Activated B cell treated with CpG ODN at 0.5 μM for 24 hours (primary cell): ENCODE results near the gene SERPINI2. TPM values are rescaled to one million over a fixed set of nuclear protein-coding genes. Genes with fewer than 3 reads are reported as not detected.

Experiments
- ATAC-seq: fragments of 200-7000 bp; cut with Tn5 transposase; one replicate; pipeline ENCODE4 v1.10.0; 2021; ENCODE audit warnings: low read depth, mild to moderate bottlenecking, moderate library complexity
- CTCF ChIA-PET: fragments of 350-600 bp; sonication (Branson Sonifier 250); formaldehyde crosslinking; loops from one replicate; lab custom pipeline; 2021; ENCODE audit warnings: antibody characterized with exemption; lab: Charles Lee
- POLR2A ChIA-PET: fragments of 350-600 bp; sonication (Branson Sonifier 250); formaldehyde crosslinking; loops from one replicate; lab custom pipeline; 2021; ENCODE audit warnings: antibody characterized with exemption; lab: Charles Lee
- DNase-seq: peaks from one replicate; pipeline ENCODE4 v3.0.0; 2022
- H3K27ac Mint-ChIP-seq: one replicate; pipeline ENCODE4 v1.8.0; 2020; ENCODE audit warnings: mixed read lengths
- H3K27me3 Mint-ChIP-seq: one replicate; pipeline ENCODE4 v1.8.0; 2021; ENCODE audit warnings: mixed read lengths
- H3K36me3 Mint-ChIP-seq: one replicate; pipeline ENCODE4 v1.8.0; 2021; ENCODE audit warnings: low read depth, mixed read lengths
- H3K4me1 Mint-ChIP-seq: one replicate; pipeline ENCODE4 v1.8.0; 2021; ENCODE audit warnings: mixed read lengths
- H3K4me3 Mint-ChIP-seq: one replicate; pipeline ENCODE4 v1.8.0; 2020; ENCODE audit warnings: mild to moderate bottlenecking, mixed read lengths
- H3K9me3 Mint-ChIP-seq: one replicate; pipeline ENCODE4 v1.8.0; 2020; ENCODE audit warnings: mixed read lengths
- intact Hi-C: fragments of 100-400 bp; cut with micrococcal nuclease; formaldehyde crosslinking; loops from one replicate; pipeline ENCODE4 v1.15.1; 2024
- total RNA-seq: library from RNA; stranded (reverse); gene quantifications from 2 replicates; pipeline ENCODE4 v1.2.3, GENCODE V29; 2022
- TF ChIP-seq, protein P1 (sequence below): fragments of 200-600 bp; IDR thresholded peaks from one replicate; pipeline ENCODE4 v1.8.0; 2022; ENCODE audit warnings: antibody characterized with exemption, mild to moderate bottlenecking

SERPINI2 gene, protein sequence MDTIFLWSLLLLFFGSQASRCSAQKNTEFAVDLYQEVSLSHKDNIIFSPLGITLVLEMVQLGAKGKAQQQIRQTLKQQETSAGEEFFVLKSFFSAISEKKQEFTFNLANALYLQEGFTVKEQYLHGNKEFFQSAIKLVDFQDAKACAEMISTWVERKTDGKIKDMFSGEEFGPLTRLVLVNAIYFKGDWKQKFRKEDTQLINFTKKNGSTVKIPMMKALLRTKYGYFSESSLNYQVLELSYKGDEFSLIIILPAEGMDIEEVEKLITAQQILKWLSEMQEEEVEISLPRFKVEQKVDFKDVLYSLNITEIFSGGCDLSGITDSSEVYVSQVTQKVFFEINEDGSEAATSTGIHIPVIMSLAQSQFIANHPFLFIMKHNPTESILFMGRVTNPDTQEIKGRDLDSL
- total RNA-seq = not detected in 2 replicates

DNA sequence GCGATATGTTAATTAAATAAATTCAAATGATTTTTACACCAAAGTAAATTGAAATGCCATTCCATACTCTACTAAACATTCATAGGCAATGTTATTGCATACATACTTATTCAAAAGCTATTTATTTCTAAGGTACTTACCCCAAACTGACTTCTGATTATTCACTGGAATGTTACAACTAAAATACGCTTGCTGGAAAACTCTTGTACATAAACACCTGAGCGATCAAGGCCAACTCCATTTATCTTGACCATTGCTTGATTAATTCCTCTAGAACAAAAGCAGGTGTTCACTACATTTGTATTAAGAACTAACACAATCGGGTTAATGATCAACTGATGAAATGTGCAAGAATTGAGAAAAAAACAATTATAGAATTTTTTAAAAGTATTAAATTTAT lies at the start of gene SERPINI2:
SERPINI2 (minus strand) TSS at position 180 of the 400 bp plus-strand sequence. CDS start 2,208 bp downstream, outside the sequence.
- no peaks in the 10 kb centered on the region for H3K36me3 Mint-ChIP-seq
- H3K27ac Mint-ChIP-seq = no peak within 1 kb of the TSS
- ChIA-PET POLR2A (no interaction called here), CTCF (no interaction called here)
- no peaks in the 10 kb centered on the region for H3K27me3 Mint-ChIP-seq
- H3K9me3 Mint-ChIP-seq = no peaks in the 10 kb centered on the region
- no peaks in the 10 kb centered on the region for H3K4me1 Mint-ChIP-seq
- TF ChIP-seq, protein P1, sequence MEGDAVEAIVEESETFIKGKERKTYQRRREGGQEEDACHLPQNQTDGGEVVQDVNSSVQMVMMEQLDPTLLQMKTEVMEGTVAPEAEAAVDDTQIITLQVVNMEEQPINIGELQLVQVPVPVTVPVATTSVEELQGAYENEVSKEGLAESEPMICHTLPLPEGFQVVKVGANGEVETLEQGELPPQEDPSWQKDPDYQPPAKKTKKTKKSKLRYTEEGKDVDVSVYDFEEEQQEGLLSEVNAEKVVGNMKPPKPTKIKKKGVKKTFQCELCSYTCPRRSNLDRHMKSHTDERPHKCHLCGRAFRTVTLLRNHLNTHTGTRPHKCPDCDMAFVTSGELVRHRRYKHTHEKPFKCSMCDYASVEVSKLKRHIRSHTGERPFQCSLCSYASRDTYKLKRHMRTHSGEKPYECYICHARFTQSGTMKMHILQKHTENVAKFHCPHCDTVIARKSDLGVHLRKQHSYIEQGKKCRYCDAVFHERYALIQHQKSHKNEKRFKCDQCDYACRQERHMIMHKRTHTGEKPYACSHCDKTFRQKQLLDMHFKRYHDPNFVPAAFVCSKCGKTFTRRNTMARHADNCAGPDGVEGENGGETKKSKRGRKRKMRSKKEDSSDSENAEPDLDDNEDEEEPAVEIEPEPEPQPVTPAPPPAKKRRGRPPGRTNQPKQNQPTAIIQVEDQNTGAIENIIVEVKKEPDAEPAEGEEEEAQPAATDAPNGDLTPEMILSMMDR = no peak
- H3K4me3 Mint-ChIP-seq = no peak within 1 kb of the TSS
- intact Hi-C loops = no loop called here
- DNase-seq (no peak), ATAC-seq (no peak)

DNA sequence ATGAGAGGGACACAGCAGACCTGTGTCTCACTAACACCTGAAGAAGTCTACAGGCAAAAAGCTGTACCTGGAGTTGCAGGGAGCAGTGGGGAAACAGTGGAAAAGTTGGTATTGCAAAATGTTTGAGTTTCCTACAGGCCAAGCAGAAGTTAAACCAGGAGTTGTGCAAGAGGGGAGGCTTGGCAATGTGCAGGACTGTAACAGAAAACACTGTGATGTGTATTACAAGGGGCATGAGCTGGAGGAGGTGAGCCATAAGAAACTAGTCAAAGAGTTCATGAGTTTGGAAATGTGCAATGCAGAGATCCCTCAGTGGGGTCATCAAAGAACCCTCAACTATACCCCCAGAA lies 47.1 kb upstream of the SERPINI2 start:
- peaks cover 2% of the 10 kb centered on the region for H3K9me3 Mint-ChIP-seq
- ChIA-PET CTCF (no interaction called here), POLR2A (no interaction called here)
- intact Hi-C loops = no loop called here
- ATAC-seq (no peak), DNase-seq (no peak)
- no peak overlapping the region for H3K4me3 Mint-ChIP-seq
- H3K4me1 Mint-ChIP-seq = no peaks in the 10 kb centered on the region
- no peaks in the 10 kb centered on the region for H3K27me3 Mint-ChIP-seq
- TF ChIP-seq, protein P1 = no peak
- H3K27ac Mint-ChIP-seq = no peak overlapping the region
- H3K36me3 Mint-ChIP-seq = no peaks in the 10 kb centered on the region

DNA sequence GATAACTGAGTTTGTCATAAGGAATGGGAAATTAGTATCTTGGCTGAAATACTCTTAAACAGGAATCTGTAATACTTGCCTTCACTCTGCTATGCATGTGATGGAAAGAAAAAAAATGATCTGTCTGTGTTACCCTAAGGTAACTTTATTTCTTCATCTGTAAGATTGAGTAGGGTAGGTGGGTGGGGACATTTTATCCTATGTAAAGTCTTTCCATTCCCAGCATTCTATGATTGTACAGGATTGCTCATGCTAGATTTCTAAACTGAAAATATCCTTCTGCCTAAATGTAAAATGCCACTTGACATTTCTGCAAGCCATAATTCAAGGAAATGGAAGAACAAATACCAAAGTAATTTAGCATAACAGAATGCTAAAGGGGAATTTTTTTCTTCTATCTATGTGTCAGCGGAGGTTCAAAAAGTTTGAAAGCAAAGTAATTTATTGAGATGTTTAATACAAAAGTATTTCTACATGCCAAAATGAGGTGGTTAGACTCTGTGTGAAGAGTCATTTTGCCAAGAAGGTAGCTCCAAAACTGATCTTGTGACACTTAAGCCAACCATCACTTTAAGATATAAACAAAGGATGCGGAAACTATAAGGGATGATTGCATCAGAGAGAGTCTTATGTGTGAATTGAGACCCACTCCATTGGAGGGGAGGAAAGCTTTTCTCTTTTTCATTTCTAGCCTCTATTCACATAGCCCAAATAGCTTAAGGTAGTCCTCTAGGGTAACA lies 46.6 kb upstream of the SERPINI2 start:
- no peak overlapping the region for H3K4me3 Mint-ChIP-seq
- POLR2A ChIA-PET = no interaction called here
- CTCF ChIA-PET = no interaction called here

DNA sequence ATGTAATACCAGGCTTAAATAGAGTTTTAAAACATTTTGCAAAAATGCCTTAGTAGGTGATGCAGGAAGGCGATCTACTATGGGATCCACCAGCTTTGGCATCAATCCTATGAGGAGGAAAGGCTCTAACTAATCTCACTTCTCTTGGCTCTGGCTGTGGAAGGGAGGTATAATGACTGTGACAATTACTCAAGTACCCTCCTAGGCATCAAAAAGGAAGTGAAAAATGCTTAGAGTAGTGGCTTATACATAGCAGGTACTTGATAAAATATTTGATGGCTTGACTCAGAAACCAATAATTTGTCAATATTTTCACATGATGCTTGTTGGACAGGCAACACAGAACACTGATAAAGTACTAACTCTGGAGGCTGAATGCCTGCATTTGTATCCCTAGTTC lies 34.1 kb upstream of the SERPINI2 start:
- POLR2A ChIA-PET = no interaction called here
- ATAC-seq (no peak), DNase-seq (no peak)
- H3K27me3 Mint-ChIP-seq = no peaks in the 10 kb centered on the region
- H3K27ac Mint-ChIP-seq = no peak overlapping the region
- TF ChIP-seq, protein P1 = no peak
- H3K9me3 Mint-ChIP-seq = no peaks in the 10 kb centered on the region
- H3K36me3 Mint-ChIP-seq = no peaks in the 10 kb centered on the region
- H3K4me3 Mint-ChIP-seq = no peak overlapping the region
- CTCF ChIA-PET = no interaction called here
- no peaks in the 10 kb centered on the region for H3K4me1 Mint-ChIP-seq
- intact Hi-C loops = no loop called here

More for the DNA sequence above, 46.6 kb upstream of the SERPINI2 start:
- no peak for ATAC-seq
- H3K4me1 Mint-ChIP-seq = no peaks in the 10 kb centered on the region
- no peak overlapping the region for H3K27ac Mint-ChIP-seq
- H3K36me3 Mint-ChIP-seq = no peaks in the 10 kb centered on the region
- H3K27me3 Mint-ChIP-seq = no peaks in the 10 kb centered on the region
- H3K9me3 Mint-ChIP-seq = peaks cover 2% of the 10 kb centered on the region
- DNase-seq = no peak
- intact Hi-C loops = no loop called here
- TF ChIP-seq, protein P1 = no peak

DNA sequence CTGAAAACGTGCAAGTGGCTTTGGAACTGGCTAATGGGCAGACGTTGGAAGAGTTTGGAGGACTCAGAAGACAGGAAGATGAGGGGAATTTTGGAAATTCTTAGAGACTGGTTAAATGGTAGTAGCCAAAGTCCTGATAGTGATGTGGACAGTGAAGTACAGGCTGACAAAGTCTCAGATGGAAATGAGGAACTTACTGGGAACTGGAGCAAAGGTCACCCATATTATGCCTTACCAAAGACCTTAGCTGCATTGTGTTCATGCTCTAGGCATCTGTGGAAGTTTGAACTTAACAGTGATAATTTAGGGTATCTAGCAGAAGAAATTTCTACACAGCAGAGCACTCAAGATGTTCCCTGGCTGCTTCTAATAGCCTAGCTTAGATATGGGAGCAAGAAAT lies 28.6 kb upstream of the SERPINI2 start:
- no peaks in the 10 kb centered on the region for H3K27me3 Mint-ChIP-seq
- CTCF ChIA-PET = no interaction called here
- H3K9me3 Mint-ChIP-seq = no peaks in the 10 kb centered on the region
- no peaks in the 10 kb centered on the region for H3K36me3 Mint-ChIP-seq
- ATAC-seq = no peak
- no peak for DNase-seq
- intact Hi-C loops = no loop called here
- H3K27ac Mint-ChIP-seq = no peak overlapping the region
- POLR2A ChIA-PET = no interaction called here
- TF ChIP-seq, protein P1 = no peak
- no peaks in the 10 kb centered on the region for H3K4me1 Mint-ChIP-seq
- H3K4me3 Mint-ChIP-seq = no peak overlapping the region
